NB4 (cell line): ENCODE data around the gene CBLC.

Experiments
- DNase-seq: peaks from one replicate; pipeline ENCODE4 v3.0.0; 2010; ENCODE audit warnings: low read depth
- H3K4me3 ChIP-seq: one replicate; pipeline ENCODE4 v1.5.1; 2011; ENCODE audit warnings: mild to moderate bottlenecking, low read depth, low read length, moderate library complexity
- CTCF ChIP-seq: IDR thresholded peaks from one replicate; pipeline ENCODE4 v1.5.1; 2012; ENCODE audit warnings: low read depth, low read length
- MAX ChIP-seq: IDR thresholded peaks from 2 replicates; pipeline ENCODE4 v1.6.1; 2011; ENCODE audit warnings: low read depth, low read length
- MYC ChIP-seq: IDR thresholded peaks from 2 replicates; pipeline ENCODE4 v1.6.1; 2011; ENCODE audit warnings: low read depth, low read length
- POLR2A ChIP-seq: IDR thresholded peaks from 2 replicates; pipeline ENCODE4 v1.6.1; 2011; ENCODE audit warnings: mild to moderate bottlenecking; ENCODE audit not compliant: insufficient read length; ENCODE audit errors: extremely low read depth

Gene CBLC

GRCh38 chr19:44812142-44812718 lies 34.5 kb downstream of the CBLC start:
- TF ChIP-seq MAX: no peak
- no peak for TF ChIP-seq POLR2A
- TF ChIP-seq CTCF: no peak
- TF ChIP-seq MYC: no peak
- no peak overlapping the region for H3K4me3 ChIP-seq
- no peak for DNase-seq

DNA sequence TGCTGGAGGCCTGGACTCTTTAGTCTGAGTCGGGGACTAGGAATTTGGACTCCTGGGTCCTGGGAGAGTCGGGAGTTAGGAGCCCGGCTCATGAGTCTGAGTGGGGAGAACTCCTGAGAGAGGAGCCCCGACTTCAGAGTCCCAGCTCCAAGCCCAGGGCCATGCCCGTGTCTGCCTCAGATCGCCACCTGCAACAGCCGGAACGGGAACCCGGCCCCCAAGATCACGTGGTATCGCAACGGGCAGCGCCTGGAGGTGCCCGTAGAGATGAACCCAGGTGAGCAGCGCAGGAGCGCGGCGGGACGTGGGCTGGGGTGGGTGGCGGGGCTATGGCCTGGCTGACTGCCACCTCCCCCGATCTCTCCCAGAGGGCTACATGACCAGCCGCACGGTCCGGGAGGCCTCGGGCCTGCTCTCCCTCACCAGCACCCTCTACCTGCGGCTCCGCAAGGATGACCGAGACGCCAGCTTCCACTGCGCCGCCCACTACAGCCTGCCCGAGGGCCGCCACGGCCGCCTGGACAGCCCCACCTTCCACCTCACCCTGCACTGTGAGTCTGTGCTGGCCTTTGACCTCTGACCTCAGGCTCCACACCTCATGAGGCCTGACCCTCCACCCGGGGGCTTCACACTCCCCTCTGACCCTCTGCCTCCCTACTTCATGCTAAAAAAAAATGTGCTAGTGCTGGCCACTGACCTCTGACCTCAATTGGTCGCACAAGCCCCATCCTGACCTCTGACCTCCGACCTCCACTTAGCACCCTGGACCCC lies 35.6 kb downstream of the CBLC start:
- TF ChIP-seq POLR2A (no peak), MYC (no peak), MAX (no peak), CTCF (no peak)
- H3K4me3 ChIP-seq: no peak overlapping the region
- no peak for DNase-seq

GRCh38 chr19:44813841-44814470 lies 36.3 kb downstream of the CBLC start:
- H3K4me3 ChIP-seq: no peak overlapping the region
- no peak for DNase-seq
- TF ChIP-seq MAX: no peak
- TF ChIP-seq POLR2A: no peak
- TF ChIP-seq CTCF: no peak
- no peak for TF ChIP-seq MYC

DNA sequence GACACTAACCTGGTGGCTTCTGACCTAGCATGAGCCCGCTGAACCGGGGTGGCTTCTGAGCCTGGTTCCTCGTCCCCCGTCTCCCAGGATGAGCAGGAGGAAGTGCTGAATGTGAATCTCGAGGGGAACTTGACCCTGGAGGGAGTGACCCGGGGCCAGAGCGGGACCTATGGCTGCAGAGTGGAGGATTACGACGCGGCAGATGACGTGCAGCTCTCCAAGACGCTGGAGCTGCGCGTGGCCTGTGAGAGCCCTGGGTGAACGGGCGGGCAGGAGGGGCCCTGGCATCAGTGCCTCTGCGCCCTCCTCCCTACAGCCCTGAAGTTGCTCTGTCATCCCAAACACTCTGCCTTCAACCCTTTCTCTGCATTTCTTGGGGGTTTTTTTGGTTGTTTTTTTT lies 36.8 kb downstream of the CBLC start:
- H3K4me3 ChIP-seq: no peak overlapping the region
- DNase-seq: no peak
- TF ChIP-seq POLR2A (no peak), CTCF (no peak), MAX (no peak), MYC (no peak)

- TF ChIP-seq MAX: no peak
- no peak for DNase-seq
- no peak overlapping the region for H3K4me3 ChIP-seq
Measured at GRCh38 chr19:44816301-44816700, 38.6 kb downstream of the CBLC start.
